ENCODE measurements around the gene PAX2.

DNA sequence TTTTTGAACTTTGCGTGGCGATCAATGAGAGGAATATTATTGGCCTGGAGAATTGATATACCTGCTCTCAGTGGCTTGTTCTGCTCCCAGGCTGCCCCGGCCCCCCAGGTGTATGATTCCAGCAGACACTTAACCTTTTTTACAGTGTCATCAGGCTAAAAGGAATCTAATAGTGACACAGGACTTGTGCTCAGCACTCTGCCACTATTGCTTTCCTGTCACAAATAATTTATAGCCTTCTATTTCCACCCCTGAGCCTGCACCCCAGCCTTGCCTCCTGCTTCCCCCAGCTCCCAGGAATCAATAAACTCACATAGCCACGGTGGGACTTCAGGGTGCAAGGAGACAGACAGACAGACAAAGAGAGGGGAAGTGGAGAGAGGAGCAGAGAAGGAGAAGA is 28.3 kb downstream of the PAX2 start:
- TF ChIP-seq, protein P1, sequence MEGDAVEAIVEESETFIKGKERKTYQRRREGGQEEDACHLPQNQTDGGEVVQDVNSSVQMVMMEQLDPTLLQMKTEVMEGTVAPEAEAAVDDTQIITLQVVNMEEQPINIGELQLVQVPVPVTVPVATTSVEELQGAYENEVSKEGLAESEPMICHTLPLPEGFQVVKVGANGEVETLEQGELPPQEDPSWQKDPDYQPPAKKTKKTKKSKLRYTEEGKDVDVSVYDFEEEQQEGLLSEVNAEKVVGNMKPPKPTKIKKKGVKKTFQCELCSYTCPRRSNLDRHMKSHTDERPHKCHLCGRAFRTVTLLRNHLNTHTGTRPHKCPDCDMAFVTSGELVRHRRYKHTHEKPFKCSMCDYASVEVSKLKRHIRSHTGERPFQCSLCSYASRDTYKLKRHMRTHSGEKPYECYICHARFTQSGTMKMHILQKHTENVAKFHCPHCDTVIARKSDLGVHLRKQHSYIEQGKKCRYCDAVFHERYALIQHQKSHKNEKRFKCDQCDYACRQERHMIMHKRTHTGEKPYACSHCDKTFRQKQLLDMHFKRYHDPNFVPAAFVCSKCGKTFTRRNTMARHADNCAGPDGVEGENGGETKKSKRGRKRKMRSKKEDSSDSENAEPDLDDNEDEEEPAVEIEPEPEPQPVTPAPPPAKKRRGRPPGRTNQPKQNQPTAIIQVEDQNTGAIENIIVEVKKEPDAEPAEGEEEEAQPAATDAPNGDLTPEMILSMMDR (IDR thresholded peaks at IDR 0.05; ENCODE audit: insufficient read depth, low read depth, low read length), result no peak
- no peak for TF ChIP-seq EZH2 (IDR thresholded peaks at IDR 0.05; ENCODE audit: insufficient read depth, low read length)

Data from astrocyte (in vitro differentiated cells and primary cell).